GM21528 (cell line): ENCODE results near the gene GPR132.

ENCODE experiments used
- ATAC-seq: cut with Tn5 transposase; IDR thresholded peaks from one replicate; pipeline ENCODE4 v1.9.1; 2021; ENCODE audit warnings: mild to moderate bottlenecking, moderate library complexity; ENCODE audit not compliant: unreplicated experiment, low FRiP score

Gene GPR132

DNA sequence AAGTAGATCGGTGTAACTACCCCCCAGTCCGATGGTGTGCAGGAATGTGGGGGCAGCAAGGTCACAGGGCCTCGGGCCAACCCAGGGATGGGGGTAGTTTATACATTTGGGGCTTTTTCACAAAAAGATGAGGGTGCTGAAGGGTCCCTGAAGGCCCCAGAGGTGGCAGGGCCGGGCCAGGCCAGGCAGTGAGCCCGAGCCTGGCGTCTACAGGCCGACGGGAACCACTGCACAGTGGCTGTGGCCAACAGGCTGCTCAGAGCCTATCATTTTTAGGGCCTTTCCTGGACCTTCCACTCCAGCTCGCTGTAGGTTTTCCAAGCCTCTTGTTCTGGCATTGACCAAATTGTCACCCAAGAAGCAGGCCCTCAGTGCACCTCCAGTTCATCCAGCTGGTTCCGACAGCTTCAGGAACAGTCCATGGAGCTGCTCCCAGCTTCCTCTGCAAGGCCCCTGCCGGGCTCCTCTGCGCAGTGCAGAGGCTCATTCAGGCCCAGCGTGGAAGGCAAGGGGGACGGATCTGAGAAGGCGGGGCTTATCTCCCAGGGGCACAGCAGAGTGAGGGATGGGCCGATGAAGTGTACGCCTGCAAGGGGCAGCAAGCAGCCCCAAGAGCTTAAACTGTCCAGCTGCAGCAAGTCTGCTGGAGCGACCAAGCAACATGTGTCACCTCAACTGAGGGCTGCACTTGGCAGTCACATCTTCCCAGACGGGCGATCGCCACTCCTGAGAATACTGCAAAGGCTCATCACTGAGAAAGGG lies 58.2 kb downstream of the GPR132 start:
- no peak for ATAC-seq

- ATAC-seq: no peak
Measured at GRCh38 chr14:105005929-105006830, 59.0 kb downstream of the GPR132 start.

DNA sequence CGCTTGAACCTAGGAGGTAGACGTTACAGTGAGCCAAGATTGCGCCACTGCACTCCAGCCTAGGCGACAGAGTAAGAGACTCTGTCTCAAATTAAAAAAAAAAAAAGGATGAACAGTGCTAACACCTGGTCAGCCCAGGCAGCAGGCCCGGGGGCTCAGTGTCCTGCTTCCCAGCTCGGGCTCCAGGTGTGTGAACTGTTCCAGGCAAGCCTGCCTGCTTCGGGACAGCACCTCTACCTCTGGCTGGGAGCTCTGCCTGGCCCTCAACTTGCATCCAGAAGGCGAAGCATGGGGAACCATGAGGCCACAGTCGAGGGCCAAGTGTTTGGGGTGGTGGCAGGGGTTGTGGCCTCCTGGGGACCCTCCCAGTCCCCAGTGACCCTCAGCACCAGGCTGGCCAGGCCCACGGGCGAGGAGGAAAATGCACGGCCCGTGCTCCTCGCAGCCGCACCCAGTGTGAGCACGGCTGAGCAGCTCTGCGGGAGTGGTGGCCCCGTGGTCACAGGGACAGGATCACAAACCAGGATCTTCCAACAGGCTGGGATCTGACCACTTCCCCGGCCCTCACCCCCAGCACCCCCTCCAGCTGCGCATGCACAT lies 59.8 kb downstream of the GPR132 start:
- ATAC-seq: no peak
